GM21737 (cell line): ENCODE data around the gene PDLIM1.

Source experiments
- ATAC-seq: cut with Tn5 transposase; IDR thresholded peaks from one replicate; pipeline ENCODE4 v1.9.1; 2021; ENCODE audit warnings: mild to moderate bottlenecking, moderate library complexity; ENCODE audit not compliant: unreplicated experiment

The PDLIM1 gene

GRCh38 chr10:95315509-95315908 is 24.7 kb upstream of the PDLIM1 start:
- ATAC-seq = no peak

DNA sequence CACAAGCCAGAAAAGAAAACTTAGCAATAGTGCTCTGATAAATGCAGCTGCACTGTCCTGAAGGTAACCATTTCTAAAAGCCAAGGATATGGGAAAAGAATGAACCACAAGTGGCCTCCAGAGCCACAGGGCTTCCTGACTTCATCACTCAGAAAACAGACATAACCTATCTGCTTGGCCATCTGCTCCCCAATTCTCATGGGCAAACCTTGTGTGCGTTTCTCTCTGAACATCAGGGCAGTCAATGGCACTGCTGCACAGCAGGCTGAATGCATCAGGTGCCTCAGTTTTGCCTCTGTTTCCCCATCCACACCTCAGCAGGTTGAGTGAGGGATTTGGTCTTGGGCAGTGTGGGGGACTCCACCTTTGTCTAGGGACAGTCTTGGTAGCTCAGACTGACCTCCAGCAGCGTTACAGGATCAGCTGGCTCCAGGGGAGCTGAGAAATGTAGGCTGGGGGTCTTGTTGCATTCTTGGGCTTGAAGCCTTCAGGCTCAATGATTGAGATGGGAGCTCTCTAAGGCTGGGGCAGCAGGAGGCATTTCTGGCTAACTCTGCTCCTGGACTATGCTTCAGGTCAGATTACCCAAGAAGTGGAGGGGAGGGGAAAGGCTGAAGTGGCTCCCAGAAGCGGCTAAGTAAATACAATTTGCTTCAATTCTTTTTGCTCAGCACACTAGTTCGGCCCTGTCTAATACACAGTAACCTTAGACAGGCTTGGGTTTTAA is 23.6 kb upstream of the PDLIM1 start:
- ATAC-seq = no peak

- no peak for ATAC-seq
These were observed 22.2 kb upstream of the PDLIM1 start for GRCh38 chr10:95312986-95313495.

DNA sequence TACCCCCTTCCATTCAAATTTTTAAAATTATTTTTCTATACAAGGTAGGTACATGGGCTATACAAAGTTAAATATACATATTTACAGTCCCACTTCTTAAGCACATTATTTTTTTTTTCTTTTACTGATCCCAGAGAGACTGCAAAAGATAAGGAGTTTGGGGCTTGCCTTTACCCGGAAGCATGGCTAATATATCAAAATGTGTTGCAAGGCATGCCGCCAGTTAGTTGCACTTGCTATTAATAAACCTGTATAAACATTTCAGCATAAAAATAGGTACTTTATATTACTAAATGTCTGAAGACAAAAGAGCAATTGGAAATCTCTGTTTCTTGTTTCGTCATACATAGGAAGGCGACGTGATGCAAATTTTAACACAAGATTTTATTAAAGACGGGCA is 21.5 kb upstream of the PDLIM1 start:
- no peak for ATAC-seq

DNA sequence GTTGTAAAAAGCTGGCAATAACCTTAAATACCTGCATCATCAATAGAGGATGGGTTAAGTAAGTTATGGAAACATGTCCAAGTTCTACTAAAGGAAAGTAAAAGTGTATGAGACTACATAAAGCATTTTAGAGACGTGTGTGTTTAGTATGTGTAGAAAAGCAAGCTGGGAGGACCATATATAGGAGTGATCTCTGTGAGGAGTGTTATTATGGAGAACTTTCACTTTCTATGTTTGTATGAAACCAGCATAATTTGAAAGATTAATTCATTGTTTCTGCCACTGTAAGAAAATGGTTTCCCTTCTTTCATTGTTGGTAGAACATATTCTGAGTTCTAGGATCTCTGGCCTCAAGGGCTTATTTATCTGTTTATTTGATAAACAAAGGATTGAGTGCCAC is 19.2 kb upstream of the PDLIM1 start:
- ATAC-seq = no peak

GRCh38 chr10:95308389-95309302 is 17.8 kb upstream of the PDLIM1 start:
- ATAC-seq = no peak

DNA sequence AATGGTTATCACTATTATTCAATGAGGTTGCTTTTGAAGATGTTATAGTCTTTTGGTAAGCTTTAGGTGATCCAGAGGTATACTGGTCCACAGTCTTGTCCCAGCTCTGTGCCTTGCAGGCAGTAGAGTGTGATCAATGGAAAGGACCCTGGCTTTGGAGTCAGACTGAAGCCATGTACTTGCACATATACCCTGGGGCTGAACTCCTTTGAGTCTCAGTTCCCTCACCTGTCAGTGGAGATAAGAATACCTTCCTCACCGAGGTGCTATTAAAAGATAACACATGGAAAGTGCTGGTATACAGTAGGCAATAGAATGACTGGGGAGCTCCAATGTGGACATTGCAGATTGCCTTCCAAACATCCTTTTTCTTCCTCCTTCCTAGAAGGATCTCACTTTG is 16.0 kb upstream of the PDLIM1 start:
- no peak for ATAC-seq

DNA sequence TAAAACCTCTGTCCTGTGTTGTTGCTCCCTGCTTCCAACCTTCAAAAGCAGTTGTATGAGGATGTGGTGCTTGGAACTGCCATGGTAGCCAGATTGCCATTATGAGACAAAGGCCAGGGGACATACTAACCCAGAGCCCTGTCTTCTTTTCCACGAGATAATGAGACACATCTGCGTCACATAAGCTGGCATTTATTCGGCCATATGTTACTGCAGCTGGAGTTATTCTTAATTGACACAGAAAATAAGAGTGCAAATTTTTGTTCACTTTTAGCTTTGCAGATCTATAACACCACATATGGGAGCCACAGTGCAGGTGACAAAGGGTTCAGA is 15.5 kb upstream of the PDLIM1 start:
- no peak for ATAC-seq

DNA sequence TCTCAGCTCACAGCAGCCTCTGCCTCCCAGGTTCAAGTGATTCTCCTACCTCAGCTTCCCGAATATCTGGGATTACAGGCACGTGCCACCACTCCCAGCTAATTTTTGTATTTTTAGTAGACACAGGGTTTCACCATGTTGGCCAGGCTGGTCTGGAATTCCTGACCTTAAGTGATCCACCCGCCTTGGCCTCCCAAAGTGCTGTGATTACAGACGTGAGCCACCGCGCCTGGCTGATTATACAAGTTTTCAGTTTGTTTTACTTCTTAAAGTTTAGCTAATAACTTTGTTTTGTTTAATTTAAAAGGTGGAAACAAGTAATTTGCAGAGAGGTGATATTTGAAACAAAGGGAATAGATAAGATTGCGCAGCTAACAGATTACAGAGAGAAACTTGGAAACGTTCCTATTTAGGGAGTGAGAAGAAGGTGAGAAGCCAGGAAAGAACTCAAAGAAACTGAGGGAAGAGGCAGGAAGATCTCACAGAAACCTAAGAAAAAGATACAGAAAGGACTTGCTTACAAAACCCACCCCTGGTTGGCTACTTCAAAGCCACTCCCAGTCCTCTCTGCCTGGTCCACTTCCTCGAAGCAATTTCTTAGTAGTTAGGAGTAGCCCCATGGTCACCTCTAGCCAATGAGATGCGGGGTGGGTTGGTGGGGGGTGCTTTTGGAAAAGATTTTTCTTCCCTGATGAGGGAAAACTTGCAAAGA is 15.0 kb upstream of the PDLIM1 start:
- ATAC-seq = no peak

DNA sequence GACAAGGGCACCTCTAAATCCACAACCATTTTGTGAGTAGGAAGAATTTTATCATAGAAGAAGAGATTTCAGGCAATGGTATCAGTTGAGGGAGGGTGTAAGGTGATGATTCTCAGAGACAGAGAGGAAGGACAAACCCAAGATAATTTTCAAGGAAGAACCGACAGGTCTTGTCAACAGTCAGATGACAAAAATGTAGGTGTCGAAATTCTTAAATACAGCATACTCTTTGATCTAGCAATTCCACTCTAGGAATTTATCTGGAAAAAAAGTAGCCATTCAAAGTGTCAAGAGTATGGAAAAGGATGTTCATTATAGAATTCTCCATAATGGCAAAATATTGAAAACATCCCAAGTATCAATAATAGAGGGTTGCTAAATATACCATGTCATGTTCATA is 14.2 kb upstream of the PDLIM1 start:
- ATAC-seq = no peak

DNA sequence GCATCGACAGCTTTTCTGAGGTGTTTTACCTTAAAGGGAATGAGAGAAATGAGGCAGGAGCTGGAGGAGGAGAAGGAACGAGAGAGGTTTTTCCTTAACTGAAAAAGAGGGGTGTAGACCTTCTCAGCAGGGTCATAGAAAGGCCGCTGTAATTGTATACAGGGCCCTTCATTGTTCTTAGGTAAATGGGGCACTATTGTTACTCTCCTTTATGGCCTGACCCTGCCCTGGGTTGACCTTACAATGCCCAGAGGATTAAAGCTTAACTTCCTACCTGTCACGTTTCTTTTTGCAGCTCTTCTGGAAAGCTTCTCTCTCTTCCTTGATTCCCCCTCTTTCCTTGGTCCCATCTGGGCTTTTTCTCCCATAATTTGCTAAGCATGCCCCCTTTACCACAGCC is 13.7 kb upstream of the PDLIM1 start:
- ATAC-seq = no peak

GRCh38 chr10:95303950-95304349 is 13.1 kb upstream of the PDLIM1 start:
- ATAC-seq = no peak

DNA sequence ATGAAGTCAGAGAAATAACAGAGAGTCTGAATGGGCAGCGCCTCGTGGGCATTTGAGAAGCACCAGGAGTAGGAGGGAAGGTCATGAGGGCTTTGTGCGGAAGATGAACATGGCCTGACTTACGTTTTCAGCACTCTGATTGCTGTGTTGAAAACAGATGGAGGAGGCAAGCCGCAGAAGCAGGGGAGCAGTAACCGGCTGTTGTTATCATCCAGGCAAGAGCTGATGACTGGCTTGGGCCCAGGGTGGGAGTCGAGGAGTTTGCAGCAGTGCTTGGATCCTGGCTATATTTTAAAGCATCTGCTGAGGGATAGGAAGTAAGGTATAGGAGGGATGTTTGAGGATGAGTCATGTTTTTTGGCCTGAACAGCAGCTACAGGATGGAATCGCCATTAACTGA is 12.7 kb upstream of the PDLIM1 start:
- no peak for ATAC-seq

- no peak for ATAC-seq
These were observed 9.3 kb upstream of the PDLIM1 start for GRCh38 chr10:95300022-95300539.

DNA sequence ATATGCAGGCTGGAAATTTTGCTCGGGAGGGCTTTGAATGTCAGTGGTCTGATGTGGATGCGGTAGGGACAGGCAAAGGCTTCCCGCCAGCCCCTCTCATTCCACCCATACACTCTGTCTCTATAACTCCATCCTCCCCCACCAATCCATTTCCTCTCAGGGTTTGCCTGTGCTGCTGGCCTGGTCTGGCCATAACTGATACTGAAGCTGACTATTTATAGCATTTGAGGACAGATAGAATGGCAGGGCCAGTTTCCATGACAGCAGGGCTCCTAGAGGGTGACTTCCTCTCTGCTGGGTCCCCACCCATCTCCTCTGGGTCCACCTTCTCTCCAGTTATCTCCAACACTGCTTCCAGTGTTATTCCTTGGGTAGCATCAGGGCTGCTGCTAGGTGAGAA is 6.6 kb upstream of the PDLIM1 start:
- ATAC-seq = peak; percentile 35

- no peak for ATAC-seq
These were observed 6.0 kb upstream of the PDLIM1 start for GRCh38 chr10:95296764-95297163.

GRCh38 chr10:95295031-95295755 is 4.4 kb upstream of the PDLIM1 start:
- ATAC-seq = peak; percentile 71

DNA sequence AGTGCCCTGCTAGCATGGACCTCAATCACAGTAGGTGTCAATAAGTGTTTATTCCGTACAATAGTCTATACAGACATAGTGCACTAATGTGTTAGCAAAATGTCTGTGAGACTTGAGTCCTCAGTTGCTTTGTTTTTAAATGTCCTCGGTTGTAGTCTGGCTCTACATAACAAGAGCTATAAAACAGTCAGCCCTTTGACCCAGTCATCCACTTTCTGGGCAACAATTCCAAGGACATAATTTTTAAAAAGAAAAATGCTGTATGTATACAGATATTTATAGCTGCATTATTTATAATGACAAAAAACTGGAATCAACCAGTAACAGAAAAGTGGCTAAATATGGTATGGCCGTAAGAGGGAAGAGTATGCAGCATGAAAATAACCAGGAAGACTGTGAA is 2.8 kb upstream of the PDLIM1 start:
- no peak for ATAC-seq

- ATAC-seq = no peak
These were observed 699 bp upstream of the PDLIM1 start for GRCh38 chr10:95291365-95292039.

- no peak for ATAC-seq
These were observed 832 bp downstream of the PDLIM1 start for GRCh38 chr10:95289921-95290421.
